Ovary (tissue), 3 donors: ENCODE results near the gene MATCAP1.

ENCODE experiments used
- EP300 ChIP-seq: sonication (generic); formaldehyde crosslinking; IDR thresholded peaks from one replicate; pipeline ENCODE4 v1.6.1; 2017; ENCODE audit warnings: antibody characterized with exemption
- POLR2A ChIP-seq: fragments of 450-650 bp; IDR thresholded peaks from one replicate; pipeline ENCODE4 v1.6.1; 2017; ENCODE audit warnings: antibody characterized with exemption, mild to moderate bottlenecking, moderate library complexity
- TF ChIP-seq, protein P1 (sequence below), 3 donors: fragments of 450-650 bp in 2 of 3; fragments of 200-600 bp in 1 of 3; IDR thresholded peaks; one replicate each; pipeline versions ENCODE4 v1.5.1 to v1.8.0; 2016 to 2022; ENCODE audit warnings: antibody characterized with exemption in 3 of 3, mild to moderate bottlenecking in 1 of 3
- donor health status: DM: no; HTN: no; CAD: no.

DNA sequence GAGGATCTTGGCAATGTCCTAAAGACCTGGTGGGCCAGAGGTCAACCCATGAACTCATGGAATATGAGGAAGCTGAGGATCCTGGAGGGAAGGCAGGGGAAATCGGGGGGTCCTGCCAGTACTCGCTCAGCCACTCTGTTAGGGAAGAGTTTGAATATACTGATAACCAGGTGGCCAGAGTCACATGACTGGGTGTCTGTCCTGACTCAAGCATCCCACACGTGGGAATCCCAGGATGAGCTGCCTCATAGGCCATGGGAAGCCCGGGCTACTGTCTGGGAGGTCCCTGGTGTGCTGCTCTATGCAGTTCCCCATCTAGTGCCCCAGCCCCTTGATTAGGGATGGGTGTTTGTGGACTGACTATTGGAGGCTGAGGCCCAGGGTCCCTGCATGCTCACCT, 4.6 kb upstream of the MATCAP1 start:
- TF ChIP-seq, protein P1, sequence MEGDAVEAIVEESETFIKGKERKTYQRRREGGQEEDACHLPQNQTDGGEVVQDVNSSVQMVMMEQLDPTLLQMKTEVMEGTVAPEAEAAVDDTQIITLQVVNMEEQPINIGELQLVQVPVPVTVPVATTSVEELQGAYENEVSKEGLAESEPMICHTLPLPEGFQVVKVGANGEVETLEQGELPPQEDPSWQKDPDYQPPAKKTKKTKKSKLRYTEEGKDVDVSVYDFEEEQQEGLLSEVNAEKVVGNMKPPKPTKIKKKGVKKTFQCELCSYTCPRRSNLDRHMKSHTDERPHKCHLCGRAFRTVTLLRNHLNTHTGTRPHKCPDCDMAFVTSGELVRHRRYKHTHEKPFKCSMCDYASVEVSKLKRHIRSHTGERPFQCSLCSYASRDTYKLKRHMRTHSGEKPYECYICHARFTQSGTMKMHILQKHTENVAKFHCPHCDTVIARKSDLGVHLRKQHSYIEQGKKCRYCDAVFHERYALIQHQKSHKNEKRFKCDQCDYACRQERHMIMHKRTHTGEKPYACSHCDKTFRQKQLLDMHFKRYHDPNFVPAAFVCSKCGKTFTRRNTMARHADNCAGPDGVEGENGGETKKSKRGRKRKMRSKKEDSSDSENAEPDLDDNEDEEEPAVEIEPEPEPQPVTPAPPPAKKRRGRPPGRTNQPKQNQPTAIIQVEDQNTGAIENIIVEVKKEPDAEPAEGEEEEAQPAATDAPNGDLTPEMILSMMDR (IDR thresholded peaks at IDR 0.05) = no peak
- no peak for TF ChIP-seq POLR2A
- TF ChIP-seq EP300 = no peak
